ENCODE results near the gene TRPM3. TPM values are rescaled to one million over a fixed set of nuclear protein-coding genes. Genes with fewer than 3 reads are reported as not detected.

The TRPM3 gene
- total RNA-seq, 1 experiment from 2014 or later = not detected

- CTCF ChIA-PET = interaction anchor here (0.6 kb wide), 2 partner anchors 9 to 153 kb away, joined by 3 to 9 read pairs; no protein-coding TSS in a partner anchor
- no TSS peak for BruUV-seq (replicated peaks)
- Mint-ChIP-seq H3K36me3 (ENCODE audit: insufficient read depth, unreplicated experiment) (no peaks in the 10 kb centered on the region), H3K27me3 (ENCODE audit: unreplicated experiment) (peaks cover 32% of the 10 kb centered on the region), H3K9me3 (ENCODE audit: low read depth, unreplicated experiment) (no peaks in the 10 kb centered on the region), H3K27ac (ENCODE audit: unreplicated experiment) (no peak overlapping the region), H3K4me3 (ENCODE audit: low read depth, unreplicated experiment) (no peak overlapping the region), H3K4me1 (ENCODE audit: low read depth, unreplicated experiment) (no peaks in the 10 kb centered on the region)
- intact Hi-C loops (cut with micrococcal nuclease; ENCODE audit: unreplicated experiment) = no loop called here
- DNase-seq = no peak
- TF ChIP-seq, protein P1, sequence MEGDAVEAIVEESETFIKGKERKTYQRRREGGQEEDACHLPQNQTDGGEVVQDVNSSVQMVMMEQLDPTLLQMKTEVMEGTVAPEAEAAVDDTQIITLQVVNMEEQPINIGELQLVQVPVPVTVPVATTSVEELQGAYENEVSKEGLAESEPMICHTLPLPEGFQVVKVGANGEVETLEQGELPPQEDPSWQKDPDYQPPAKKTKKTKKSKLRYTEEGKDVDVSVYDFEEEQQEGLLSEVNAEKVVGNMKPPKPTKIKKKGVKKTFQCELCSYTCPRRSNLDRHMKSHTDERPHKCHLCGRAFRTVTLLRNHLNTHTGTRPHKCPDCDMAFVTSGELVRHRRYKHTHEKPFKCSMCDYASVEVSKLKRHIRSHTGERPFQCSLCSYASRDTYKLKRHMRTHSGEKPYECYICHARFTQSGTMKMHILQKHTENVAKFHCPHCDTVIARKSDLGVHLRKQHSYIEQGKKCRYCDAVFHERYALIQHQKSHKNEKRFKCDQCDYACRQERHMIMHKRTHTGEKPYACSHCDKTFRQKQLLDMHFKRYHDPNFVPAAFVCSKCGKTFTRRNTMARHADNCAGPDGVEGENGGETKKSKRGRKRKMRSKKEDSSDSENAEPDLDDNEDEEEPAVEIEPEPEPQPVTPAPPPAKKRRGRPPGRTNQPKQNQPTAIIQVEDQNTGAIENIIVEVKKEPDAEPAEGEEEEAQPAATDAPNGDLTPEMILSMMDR (IDR thresholded peaks at IDR 0.05; ENCODE audit: unreplicated experiment) = no peak
These were observed 429.0 kb downstream of the TRPM3 start for GRCh38 chr9:70692431-70692830.

GRCh38 chr9:70688704-70689103 lies 432.7 kb downstream of the TRPM3 start:
- peaks cover 40% of the 10 kb centered on the region for H3K27me3 Mint-ChIP-seq (ENCODE audit: unreplicated experiment)
- BruUV-seq (replicated peaks) = no TSS peak
- intact Hi-C loops (cut with micrococcal nuclease; ENCODE audit: unreplicated experiment) = no loop called here
- H3K27ac Mint-ChIP-seq (ENCODE audit: unreplicated experiment) = no peak overlapping the region
- H3K4me3 Mint-ChIP-seq (ENCODE audit: low read depth, unreplicated experiment) = no peak overlapping the region
- no peak for DNase-seq
- H3K4me1 Mint-ChIP-seq (ENCODE audit: low read depth, unreplicated experiment) = no peaks in the 10 kb centered on the region
- TF ChIP-seq, protein P1 (IDR thresholded peaks at IDR 0.05; ENCODE audit: unreplicated experiment) = no peak
- H3K9me3 Mint-ChIP-seq (ENCODE audit: low read depth, unreplicated experiment) = no peaks in the 10 kb centered on the region
- H3K36me3 Mint-ChIP-seq (ENCODE audit: insufficient read depth, unreplicated experiment) = no peaks in the 10 kb centered on the region
- CTCF ChIA-PET = no interaction called here

GRCh38 chr9:70683841-70684240 lies 437.6 kb downstream of the TRPM3 start:
- DNase-seq = no peak
- no peak overlapping the region for H3K27ac Mint-ChIP-seq (ENCODE audit: unreplicated experiment)
- intact Hi-C loops (cut with micrococcal nuclease; ENCODE audit: unreplicated experiment) = no loop called here
- no peaks in the 10 kb centered on the region for H3K4me1 Mint-ChIP-seq (ENCODE audit: low read depth, unreplicated experiment)
- no peak overlapping the region for H3K4me3 Mint-ChIP-seq (ENCODE audit: low read depth, unreplicated experiment)
- CTCF ChIA-PET = no interaction called here
- H3K9me3 Mint-ChIP-seq (ENCODE audit: low read depth, unreplicated experiment) = no peaks in the 10 kb centered on the region
- peaks cover 21% of the 10 kb centered on the region for H3K27me3 Mint-ChIP-seq (ENCODE audit: unreplicated experiment)
- BruUV-seq (replicated peaks) = no TSS peak
- TF ChIP-seq, protein P1 (IDR thresholded peaks at IDR 0.05; ENCODE audit: unreplicated experiment) = no peak
- no peaks in the 10 kb centered on the region for H3K36me3 Mint-ChIP-seq (ENCODE audit: insufficient read depth, unreplicated experiment)

GRCh38 chr9:70682298-70682697 lies 439.1 kb downstream of the TRPM3 start:
- Mint-ChIP-seq H3K9me3 (ENCODE audit: low read depth, unreplicated experiment) (no peaks in the 10 kb centered on the region), H3K4me3 (ENCODE audit: low read depth, unreplicated experiment) (no peak overlapping the region), H3K4me1 (ENCODE audit: low read depth, unreplicated experiment) (no peaks in the 10 kb centered on the region), H3K27me3 (ENCODE audit: unreplicated experiment) (peaks cover 6% of the 10 kb centered on the region), H3K27ac (ENCODE audit: unreplicated experiment) (no peak overlapping the region), H3K36me3 (ENCODE audit: insufficient read depth, unreplicated experiment) (no peaks in the 10 kb centered on the region)
- TF ChIP-seq, protein P1 (IDR thresholded peaks at IDR 0.05; ENCODE audit: unreplicated experiment) = no peak
- BruUV-seq (replicated peaks) = no TSS peak
- CTCF ChIA-PET = no interaction called here
- intact Hi-C loops (cut with micrococcal nuclease; ENCODE audit: unreplicated experiment) = no loop called here
- DNase-seq = no peak
